ENCODE measurements around the gene GPC6. TPM values are rescaled to one million over a fixed set of nuclear protein-coding genes. Genes with fewer than 3 reads are reported as not detected.

Gene GPC6
- total and polyA plus RNA-seq, 2 donors (not counting 3 experiments of a cell fraction or from before 2014, with no cell fraction given), result 0.01 TPM; not detected in 1

DNA sequence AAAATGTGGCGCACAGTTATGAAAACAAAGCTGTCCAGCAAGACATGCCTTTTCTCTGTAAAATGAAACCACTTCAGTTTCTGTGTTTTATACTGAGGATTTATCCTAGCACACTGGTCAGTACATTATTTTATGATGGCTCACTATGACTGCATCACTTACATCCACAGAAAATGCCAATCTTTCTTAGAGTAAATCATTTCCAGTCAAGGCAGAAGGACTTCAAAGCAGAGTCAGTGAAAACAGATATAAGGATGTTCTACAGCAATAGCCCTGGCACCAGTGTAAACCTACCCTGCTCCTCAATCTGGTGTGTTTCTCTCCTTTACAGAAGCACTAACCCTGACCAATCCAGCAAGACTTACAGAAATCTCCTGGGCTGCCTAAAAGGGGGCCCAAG is 473.5 kb downstream of the GPC6 start:
- no peaks in the 10 kb centered on the region for H3K79me2 ChIP-seq (ENCODE audit: control insufficient read depth, insufficient read depth, low read length)
- H2AFZ ChIP-seq (ENCODE audit: low read depth, low read length), result no peak overlapping the region
- no peaks in the 10 kb centered on the region for H3K27me3 ChIP-seq (ENCODE audit: control insufficient read depth in 2 of 2, insufficient read depth in 2 of 2, low read length in 2 of 2)
- no peaks in the 10 kb centered on the region for H3K4me1 ChIP-seq (ENCODE audit: control insufficient read depth, extremely low read depth, insufficient read depth, low read length)
- H3K9ac ChIP-seq (replicated peaks; ENCODE audit: extremely low read depth, insufficient read depth, low read length), result no peak overlapping the region
- no peaks in the 10 kb centered on the region for H3K36me3 ChIP-seq (ENCODE audit: control insufficient read depth in 2 of 2, extremely low read depth in 1 of 2, insufficient read depth in 2 of 2, low read length in 2 of 2)
- FAIRE-seq, result no peak
- no peak overlapping the region for H3K4me2 ChIP-seq (ENCODE audit: insufficient read depth, low read length)
- H3K9me3 ChIP-seq (replicated peaks; ENCODE audit: control insufficient read depth, insufficient read depth, low read length), result peaks cover 4% of the 10 kb centered on the region
- no peak overlapping the region for H3K27ac ChIP-seq (ENCODE audit: insufficient read depth, low read depth, low read length)
- no peaks in the 10 kb centered on the region for H3K9me1 ChIP-seq (replicated peaks; ENCODE audit: control insufficient read depth, extremely low read depth, insufficient read depth, low read length)
- BruUV-seq (replicated peaks), result no TSS peak
- TF ChIP-seq GATA2 (IDR thresholded peaks at IDR 0.05; ENCODE audit: insufficient read depth, insufficient read length, low read depth, low read length) (no peak), EZH2 (IDR thresholded peaks at IDR 0.05; ENCODE audit: borderline replicate concordance, low read depth, low read length, severe bottlenecking) (no peak), JUN (IDR thresholded peaks at IDR 0.05; ENCODE audit: borderline replicate concordance, insufficient read depth, insufficient read length, low read depth) (no peak), POLR2AphosphoS5 (IDR thresholded peaks at IDR 0.05; ENCODE audit: insufficient read depth, low read depth, low read length) (no peak)
- TF ChIP-seq, protein P1, sequence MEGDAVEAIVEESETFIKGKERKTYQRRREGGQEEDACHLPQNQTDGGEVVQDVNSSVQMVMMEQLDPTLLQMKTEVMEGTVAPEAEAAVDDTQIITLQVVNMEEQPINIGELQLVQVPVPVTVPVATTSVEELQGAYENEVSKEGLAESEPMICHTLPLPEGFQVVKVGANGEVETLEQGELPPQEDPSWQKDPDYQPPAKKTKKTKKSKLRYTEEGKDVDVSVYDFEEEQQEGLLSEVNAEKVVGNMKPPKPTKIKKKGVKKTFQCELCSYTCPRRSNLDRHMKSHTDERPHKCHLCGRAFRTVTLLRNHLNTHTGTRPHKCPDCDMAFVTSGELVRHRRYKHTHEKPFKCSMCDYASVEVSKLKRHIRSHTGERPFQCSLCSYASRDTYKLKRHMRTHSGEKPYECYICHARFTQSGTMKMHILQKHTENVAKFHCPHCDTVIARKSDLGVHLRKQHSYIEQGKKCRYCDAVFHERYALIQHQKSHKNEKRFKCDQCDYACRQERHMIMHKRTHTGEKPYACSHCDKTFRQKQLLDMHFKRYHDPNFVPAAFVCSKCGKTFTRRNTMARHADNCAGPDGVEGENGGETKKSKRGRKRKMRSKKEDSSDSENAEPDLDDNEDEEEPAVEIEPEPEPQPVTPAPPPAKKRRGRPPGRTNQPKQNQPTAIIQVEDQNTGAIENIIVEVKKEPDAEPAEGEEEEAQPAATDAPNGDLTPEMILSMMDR (IDR thresholded peaks at IDR 0.05; ENCODE audit: extremely low read depth in 1 of 2, insufficient read depth in 1 of 2, low read depth in 1 of 2, low read length in 2 of 2), result no peak
- ChIA-PET CTCF (no interaction called here), POLR2A (no interaction called here)
- no peaks in the 10 kb centered on the region for H4K20me1 ChIP-seq (replicated peaks; ENCODE audit: control insufficient read depth, extremely low read depth, insufficient read depth, low read length)
- DNase-seq (ENCODE audit: low read depth, low spot score), result no peak
- dilution Hi-C loops (cut with MboI; ENCODE audit: extremely low pct_ligation_motif_present, low sequenced_read_pairs), result no loop called here
- intact Hi-C loops (cut with micrococcal nuclease), result no loop called here
- no peak overlapping the region for H3K4me3 ChIP-seq (replicated peaks in 1 of 3; ENCODE audit: insufficient read depth in 1 of 3, low read depth in 1 of 3, low read length in 3 of 3)

Data from endothelial cell of umbilical vein (primary cell).